HepG2 (cell line): ENCODE results near the gene ANTXR1. TPM values are rescaled to one million over a fixed set of nuclear protein-coding genes. Genes with fewer than 3 reads are reported as not detected.

Source experiments
- AHR ChIP-seq: IDR thresholded peaks from 2 replicates; pipeline ENCODE4 v1.6.1; 2018; ENCODE audit warnings: missing genetic modification reagents, missing compliant biosample characterization
- DR1 ChIP-seq: sonication (generic); formaldehyde crosslinking; IDR thresholded peaks from 2 replicates; pipeline ENCODE4 v1.8.0; 2021; ENCODE audit warnings: mild to moderate bottlenecking, missing genetic modification reagents, inconsistent platforms
- GTF3A ChIP-seq: sonication (generic); formaldehyde crosslinking; conservative IDR thresholded peaks from 2 replicates; pipeline ENCODE4 v1.4.0; 2020; ENCODE audit warnings: mild to moderate bottlenecking, missing genetic modification reagents
- HDAC1 ChIP-seq: sonication (generic); formaldehyde crosslinking; IDR thresholded peaks from 2 replicates; pipeline ENCODE4 v1.5.1; 2020; ENCODE audit warnings: mild to moderate bottlenecking, missing genetic modification reagents
- HMG20A ChIP-seq: IDR thresholded peaks from 2 replicates; pipeline ENCODE4 v1.6.1; 2016; ENCODE audit warnings: borderline replicate concordance
- HNRNPUL1 ChIP-seq: fragments of 200-400 bp; formaldehyde crosslinking; IDR thresholded peaks from 2 replicates; pipeline ENCODE4 v1.6.1; 2017; ENCODE audit warnings: low read depth, mild to moderate bottlenecking, low read length, moderate library complexity
- IRF2 ChIP-seq: IDR thresholded peaks from 2 replicates; pipeline ENCODE4 v1.6.1; 2018; ENCODE audit warnings: missing genetic modification reagents, missing compliant biosample characterization
- JUN ChIP-seq: sonication (generic); formaldehyde crosslinking; IDR thresholded peaks from 2 replicates; pipeline ENCODE4 v1.4.0; 2020; ENCODE audit warnings: mild to moderate bottlenecking, missing genetic modification reagents
- KLF9 ChIP-seq: IDR thresholded peaks from 2 replicates; pipeline ENCODE4 v1.6.1; 2016; ENCODE audit warnings: low read depth
- MAFG ChIP-seq: sonication (generic); formaldehyde crosslinking; IDR thresholded peaks from 2 replicates; pipeline ENCODE4 v1.5.1; 2020; ENCODE audit warnings: mild to moderate bottlenecking, missing genetic modification reagents
- MED1 ChIP-seq: sonication (generic); formaldehyde crosslinking; IDR thresholded peaks from 2 replicates; pipeline ENCODE4 v1.4.0; 2020; ENCODE audit warnings: missing genetic modification reagents
- MEIS2 ChIP-seq: sonication (generic); formaldehyde crosslinking; IDR thresholded peaks from 2 replicates; pipeline ENCODE4 v1.9.0; 2021; ENCODE audit warnings: mild to moderate bottlenecking, missing genetic modification reagents
- MTA3 ChIP-seq: sonication (generic); formaldehyde crosslinking; IDR thresholded peaks from 2 replicates; pipeline ENCODE4 v1.4.0; 2020; ENCODE audit warnings: missing genetic modification reagents
- RAD51 ChIP-seq: fragments of 450-650 bp; IDR thresholded peaks from 2 replicates; pipeline ENCODE4 v1.6.1; 2016; ENCODE audit warnings: borderline replicate concordance
- RARA ChIP-seq: IDR thresholded peaks from 2 replicates; pipeline ENCODE4 v1.6.1; 2016; ENCODE audit warnings: missing genetic modification reagents, missing compliant biosample characterization
- RXRA ChIP-seq: sonication (generic); formaldehyde crosslinking; IDR thresholded peaks from 2 replicates; pipeline ENCODE4 v1.5.1; 2020; ENCODE audit warnings: missing genetic modification reagents
- SMC3 ChIP-seq: IDR thresholded peaks from 2 replicates; pipeline ENCODE4 v1.6.1; 2011; ENCODE audit warnings: low read length, improper control_type of control experiment
- TMF1 ChIP-seq: sonication (generic); formaldehyde crosslinking; IDR thresholded peaks from 2 replicates; pipeline ENCODE4 v1.8.1; 2022; ENCODE audit warnings: low read depth, missing genetic modification reagents
- ZC3H4 ChIP-seq: sonication (generic); formaldehyde crosslinking; IDR thresholded peaks from 2 replicates; pipeline ENCODE4 v1.4.0; 2020; ENCODE audit warnings: missing genetic modification reagents, borderline replicate concordance
- ZNF530 ChIP-seq: sonication (generic); formaldehyde crosslinking; IDR thresholded peaks from 2 replicates; pipeline ENCODE4 v1.5.0; 2020; ENCODE audit warnings: low read depth, mild to moderate bottlenecking, missing genetic modification reagents
- ZNF543 ChIP-seq: sonication (generic); formaldehyde crosslinking; IDR thresholded peaks from 2 replicates; pipeline ENCODE4 v1.4.0; 2020; ENCODE audit warnings: mild to moderate bottlenecking, missing genetic modification reagents
- ZNF761 ChIP-seq: sonication (generic); formaldehyde crosslinking; conservative IDR thresholded peaks from 2 replicates; pipeline ENCODE4 v1.4.0; 2020; ENCODE audit warnings: mild to moderate bottlenecking, missing genetic modification reagents
- ZNF768 ChIP-seq: sonication (generic); formaldehyde crosslinking; IDR thresholded peaks from 2 replicates; pipeline ENCODE4 v1.4.0; 2020; ENCODE audit warnings: missing genetic modification reagents
- polyA plus RNA-seq, 8 experiments: library from polyadenylated mRNA; depleted of rRNA in 3 of 8; stranded (reverse) in 7 of 8; unstranded in 1 of 8; fragments of >200 nt; fragmentation: Illumina TruSeq in 4 of 8; extraction: Trizol in 4 of 8; gene quantifications; 2 replicates each; pipeline versions ENCODE4 v1.2.1 to v1.2.3, GENCODE V29; 2011 to 2016; ENCODE audit warnings: low read depth in 4 of 8, missing spikeins in 1 of 8, mixed read lengths in 1 of 8; ENCODE audit not compliant: insufficient read depth in 1 of 8
- total RNA-seq, 5 experiments: library from RNA; depleted of rRNA; stranded (reverse); fragments of >200 nt; fragmentation: Illumina TruSeq; extraction: Trizol; gene quantifications; 2 replicates each; pipeline ENCODE4 v1.2.3, GENCODE V29; 2016; ENCODE audit warnings: low read depth in 1 of 5
- TF ChIP-seq, protein P1 (sequence below): sonication (generic); formaldehyde crosslinking; IDR thresholded peaks from 2 replicates; pipeline ENCODE4 v1.5.0; 2020; ENCODE audit warnings: missing genetic modification reagents
- TF ChIP-seq, protein P2 (sequence below): sonication (generic); formaldehyde crosslinking; IDR thresholded peaks from 2 replicates; pipeline ENCODE4 v1.4.0; 2020; ENCODE audit warnings: low read depth, mild to moderate bottlenecking, missing genetic modification reagents
- TF ChIP-seq, protein P3 (sequence below): sonication (generic); formaldehyde crosslinking; IDR thresholded peaks from 2 replicates; pipeline ENCODE4 v1.8.1; 2023; ENCODE audit warnings: mild to moderate bottlenecking, moderate library complexity, missing genetic modification reagents
- TF ChIP-seq, protein P4 (sequence below): sonication (generic); formaldehyde crosslinking; IDR thresholded peaks from 2 replicates; pipeline ENCODE4 v1.4.0; 2020; ENCODE audit warnings: missing genetic modification reagents
- TF ChIP-seq, protein P5 (sequence below): sonication (generic); formaldehyde crosslinking; IDR thresholded peaks from 2 replicates; pipeline ENCODE4 v1.4.0; 2020; ENCODE audit warnings: missing genetic modification reagents, low read depth, mild to moderate bottlenecking, borderline replicate concordance

The ANTXR1 gene
- total and polyA plus RNA-seq, 2 of the 13 experiments (the other 11 are each of a cell fraction or from before 2014, with no cell fraction given), result 4.5 to 12.7 TPM

DNA sequence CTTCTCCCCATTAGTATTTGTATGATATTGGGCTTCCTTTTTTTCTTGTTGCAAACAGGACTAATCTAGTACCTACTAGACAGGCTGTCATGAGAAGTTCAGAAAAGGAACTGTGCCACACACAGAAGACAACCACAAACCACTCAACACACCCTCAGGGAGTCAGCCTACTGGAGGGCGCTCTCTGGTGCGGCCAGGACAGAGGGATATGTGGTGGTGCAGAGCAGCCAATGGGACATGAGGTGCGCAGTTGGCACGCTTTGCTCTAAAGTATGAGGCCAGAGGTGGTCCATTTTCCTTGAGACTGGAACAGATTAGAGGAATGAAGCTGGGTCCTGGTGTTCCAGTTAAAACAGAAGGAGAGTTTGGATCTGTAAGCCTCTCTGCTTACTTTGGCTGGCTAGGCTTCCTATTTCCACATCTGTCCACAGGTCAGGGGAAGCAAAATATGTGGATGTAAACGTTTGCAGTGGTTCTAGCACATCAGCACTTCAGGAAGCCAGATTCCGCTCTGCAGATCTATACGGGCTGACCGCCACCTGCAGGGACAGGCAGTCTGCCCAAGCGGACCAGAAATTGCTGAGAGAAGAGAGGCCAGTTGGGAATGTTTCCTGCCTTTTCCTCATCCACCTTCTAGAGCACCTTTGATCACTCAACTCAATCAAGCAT is 260.0 kb downstream of the ANTXR1 start (continued):
- no peak for TF ChIP-seq HNRNPUL1
- TF ChIP-seq, protein P1, sequence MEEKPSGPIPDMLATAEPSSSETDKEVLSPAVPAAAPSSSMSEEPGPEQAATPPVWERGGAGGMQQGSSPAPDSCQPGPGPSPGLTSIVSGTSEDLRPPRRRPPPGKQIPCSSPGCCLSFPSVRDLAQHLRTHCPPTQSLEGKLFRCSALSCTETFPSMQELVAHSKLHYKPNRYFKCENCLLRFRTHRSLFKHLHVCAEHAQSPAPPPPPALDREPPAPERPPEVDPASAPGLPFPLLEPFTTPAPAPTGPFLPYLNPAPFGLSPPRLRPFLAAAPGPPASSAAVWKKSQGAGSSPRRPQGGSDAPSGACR (CRISPR knock-in tag), result no peak
- TF ChIP-seq HDAC1 (CRISPR knock-in tag), result peak; percentile 54; the same call in 1 of the 2 replicates
- TF ChIP-seq, protein P2, sequence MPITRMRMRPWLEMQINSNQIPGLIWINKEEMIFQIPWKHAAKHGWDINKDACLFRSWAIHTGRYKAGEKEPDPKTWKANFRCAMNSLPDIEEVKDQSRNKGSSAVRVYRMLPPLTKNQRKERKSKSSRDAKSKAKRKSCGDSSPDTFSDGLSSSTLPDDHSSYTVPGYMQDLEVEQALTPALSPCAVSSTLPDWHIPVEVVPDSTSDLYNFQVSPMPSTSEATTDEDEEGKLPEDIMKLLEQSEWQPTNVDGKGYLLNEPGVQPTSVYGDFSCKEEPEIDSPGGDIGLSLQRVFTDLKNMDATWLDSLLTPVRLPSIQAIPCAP (CRISPR knock-in tag), result no peak
- peak; percentile 25; the same call in 1 of the 2 replicates for TF ChIP-seq AHR (CRISPR knock-in tag)
- no peak for TF ChIP-seq MEIS2 (CRISPR knock-in tag)
- TF ChIP-seq MTA3 (CRISPR knock-in tag), result no peak
- TF ChIP-seq ZNF761, result no peak
- peak; percentile 23; the same call in 1 of the 2 replicates for TF ChIP-seq HMG20A
- TF ChIP-seq, protein P3, sequence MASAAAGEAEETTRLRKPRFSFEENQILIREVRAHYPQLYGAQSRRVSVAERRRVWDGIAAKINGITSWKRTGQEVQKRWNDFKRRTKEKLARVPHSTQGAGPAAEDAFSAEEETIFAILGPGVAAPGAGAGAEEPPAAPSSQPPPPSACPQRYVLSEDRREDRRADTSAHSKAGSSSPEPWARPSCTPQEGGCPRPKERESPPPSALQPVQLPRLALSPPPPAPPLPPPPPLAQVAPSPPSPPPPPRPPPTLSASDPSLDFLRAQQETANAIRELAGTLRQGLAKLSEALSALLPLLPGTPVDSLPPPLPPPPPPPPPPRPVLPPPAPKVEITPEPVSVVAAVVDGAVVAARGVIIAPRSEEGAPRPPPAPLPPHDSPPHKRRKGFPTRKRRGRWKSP (CRISPR knock-in tag), result no peak
- TF ChIP-seq, protein P4, sequence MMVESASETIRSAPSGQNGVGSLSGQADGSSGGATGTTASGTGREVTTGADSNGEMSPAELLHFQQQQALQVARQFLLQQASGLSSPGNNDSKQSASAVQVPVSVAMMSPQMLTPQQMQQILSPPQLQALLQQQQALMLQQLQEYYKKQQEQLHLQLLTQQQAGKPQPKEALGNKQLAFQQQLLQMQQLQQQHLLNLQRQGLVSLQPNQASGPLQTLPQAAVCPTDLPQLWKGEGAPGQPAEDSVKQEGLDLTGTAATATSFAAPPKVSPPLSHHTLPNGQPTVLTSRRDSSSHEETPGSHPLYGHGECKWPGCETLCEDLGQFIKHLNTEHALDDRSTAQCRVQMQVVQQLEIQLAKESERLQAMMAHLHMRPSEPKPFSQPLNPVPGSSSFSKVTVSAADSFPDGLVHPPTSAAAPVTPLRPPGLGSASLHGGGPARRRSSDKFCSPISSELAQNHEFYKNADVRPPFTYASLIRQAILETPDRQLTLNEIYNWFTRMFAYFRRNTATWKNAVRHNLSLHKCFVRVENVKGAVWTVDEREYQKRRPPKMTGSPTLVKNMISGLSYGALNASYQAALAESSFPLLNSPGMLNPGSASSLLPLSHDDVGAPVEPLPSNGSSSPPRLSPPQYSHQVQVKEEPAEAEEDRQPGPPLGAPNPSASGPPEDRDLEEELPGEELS (CRISPR knock-in tag), result peak; percentile 71
- peak; percentile 87 for TF ChIP-seq MED1 (CRISPR knock-in tag)
- TF ChIP-seq, protein P5, sequence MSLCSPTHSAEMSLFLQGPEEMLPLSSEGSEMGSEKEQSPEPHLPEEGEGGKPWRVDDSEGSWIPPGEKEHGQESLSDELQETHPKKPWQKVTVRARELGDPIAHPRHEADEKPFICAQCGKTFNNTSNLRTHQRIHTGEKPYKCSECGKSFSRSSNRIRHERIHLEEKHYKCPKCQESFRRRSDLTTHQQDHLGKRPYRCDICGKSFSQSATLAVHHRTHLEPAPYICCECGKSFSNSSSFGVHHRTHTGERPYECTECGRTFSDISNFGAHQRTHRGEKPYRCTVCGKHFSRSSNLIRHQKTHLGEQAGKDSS, result no peak
- TF ChIP-seq IRF2 (CRISPR knock-in tag), result peak; percentile 58; the same call in 1 of the 2 replicates
- 0 out of 2 replicates have a peak, but pooled peaks have one; percentile 30 for TF ChIP-seq RXRA (CRISPR knock-in tag)
- TF ChIP-seq ZC3H4 (CRISPR knock-in tag), result no peak
- 0 out of 2 replicates have a peak, but pooled peaks have one; percentile 19 for TF ChIP-seq RARA (CRISPR knock-in tag)
- no peak for TF ChIP-seq GTF3A (CRISPR knock-in tag)
- TF ChIP-seq SMC3, result peak; percentile 87
- no peak for TF ChIP-seq RAD51
- 0 out of 2 replicates have a peak, but pooled peaks have one; percentile 19 for TF ChIP-seq ZNF768
- no peak for TF ChIP-seq ZNF543
- no peak for TF ChIP-seq TMF1 (CRISPR knock-in tag)
- no peak for TF ChIP-seq KLF9 (CRISPR knock-in tag)
- no peak for TF ChIP-seq DR1 (CRISPR knock-in tag)
- TF ChIP-seq JUN, result no peak
- no peak for TF ChIP-seq MAFG (CRISPR knock-in tag)
- TF ChIP-seq ZNF530, result no peak
